ENCODE results near the gene PCSK7.

- TF ChIP-seq CTCF (IDR thresholded peaks at IDR 0.05) (no peak), POLR2AphosphoS5 (IDR thresholded peaks at IDR 0.05; ENCODE audit: insufficient read depth in 1 of 2, low read depth in 1 of 2) (no peak)
Measured at GRCh38 chr11:117225553-117226170, 6.2 kb downstream of the PCSK7 start.
